Astrocyte (in vitro differentiated cells and primary cell): ENCODE results near the gene PDLIM5.

Source experiments
- CTCF ChIP-seq: IDR thresholded peaks from 2 replicates; pipeline ENCODE4 v1.5.1; 2011; ENCODE audit warnings: low read depth, mild to moderate bottlenecking, inconsistent platforms, low read length, moderate library complexity; ENCODE audit not compliant: insufficient read depth
- EZH2 ChIP-seq: IDR thresholded peaks from 2 replicates; pipeline ENCODE4 v1.6.1; 2012; ENCODE audit warnings: mild to moderate bottlenecking, low read length, inconsistent platforms; ENCODE audit not compliant: insufficient read depth

- TF ChIP-seq CTCF = no peak
- TF ChIP-seq EZH2 = no peak
Measured at GRCh38 chr4:94533405-94534223, 81.9 kb downstream of the PDLIM5 start.
